Fibroblast of skin of right quadriceps (primary cell): ENCODE measurements around the gene TMEM266.
"Not testable (repeated sequence)": the region's sequence is repeated elsewhere in the genome, so short reads cannot be mapped to it uniquely, and the experiment has no call there.

Source experiments
- DNase-seq: peaks from one replicate; pipeline ENCODE4 v3.0.0-alpha.2; 2013

Gene TMEM266, protein sequence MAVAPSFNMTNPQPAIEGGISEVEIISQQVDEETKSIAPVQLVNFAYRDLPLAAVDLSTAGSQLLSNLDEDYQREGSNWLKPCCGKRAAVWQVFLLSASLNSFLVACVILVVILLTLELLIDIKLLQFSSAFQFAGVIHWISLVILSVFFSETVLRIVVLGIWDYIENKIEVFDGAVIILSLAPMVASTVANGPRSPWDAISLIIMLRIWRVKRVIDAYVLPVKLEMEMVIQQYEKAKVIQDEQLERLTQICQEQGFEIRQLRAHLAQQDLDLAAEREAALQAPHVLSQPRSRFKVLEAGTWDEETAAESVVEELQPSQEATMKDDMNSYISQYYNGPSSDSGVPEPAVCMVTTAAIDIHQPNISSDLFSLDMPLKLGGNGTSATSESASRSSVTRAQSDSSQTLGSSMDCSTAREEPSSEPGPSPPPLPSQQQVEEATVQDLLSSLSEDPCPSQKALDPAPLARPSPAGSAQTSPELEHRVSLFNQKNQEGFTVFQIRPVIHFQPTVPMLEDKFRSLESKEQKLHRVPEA

DNA sequence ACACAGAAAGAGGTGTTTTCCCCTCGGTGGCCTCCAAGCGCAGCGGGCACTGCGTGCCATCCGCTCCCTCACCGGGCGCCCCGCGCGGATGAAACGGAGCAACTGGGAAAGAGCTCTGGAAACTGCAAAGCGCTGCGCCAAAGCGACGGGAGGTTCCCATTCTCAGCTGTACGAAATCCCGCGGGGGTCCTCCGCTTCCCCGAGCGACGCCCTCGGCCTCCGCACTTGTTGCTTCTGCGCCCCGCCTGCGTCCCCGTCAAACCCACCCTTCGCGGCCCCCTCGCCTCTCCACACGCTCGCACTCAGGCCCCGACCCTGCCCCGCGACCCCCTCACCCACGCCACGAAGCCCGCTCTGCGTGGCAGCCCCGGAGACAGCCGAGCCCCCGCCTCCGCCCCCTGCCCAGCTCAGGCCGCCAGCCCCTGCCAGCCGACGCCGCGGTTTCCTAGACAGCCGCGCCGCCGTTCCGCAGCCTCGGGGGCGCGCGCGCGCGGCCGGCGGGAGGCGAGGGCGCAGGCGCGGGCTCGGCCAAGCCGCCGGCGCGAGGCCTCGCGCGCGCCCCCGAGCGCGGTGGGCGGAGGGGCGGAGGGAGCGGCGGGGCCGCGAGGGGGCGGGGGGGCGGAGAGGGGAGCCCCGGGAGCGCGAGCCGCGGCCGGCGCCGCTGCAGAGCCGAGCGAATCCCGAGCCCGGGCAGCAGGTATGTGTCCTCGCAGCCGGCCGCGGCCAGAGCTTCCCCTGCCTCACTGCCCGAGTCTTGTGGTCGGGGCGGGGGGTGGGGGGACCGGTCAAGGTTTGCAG is at the start of gene TMEM266:
Gene TMEM266, plus strand, starts transcription at position 666 of the 798 bp plus-strand sequence. CDS start 74,279 bp downstream, outside the sequence.
- DNase-seq = peak; percentile 11

DNA sequence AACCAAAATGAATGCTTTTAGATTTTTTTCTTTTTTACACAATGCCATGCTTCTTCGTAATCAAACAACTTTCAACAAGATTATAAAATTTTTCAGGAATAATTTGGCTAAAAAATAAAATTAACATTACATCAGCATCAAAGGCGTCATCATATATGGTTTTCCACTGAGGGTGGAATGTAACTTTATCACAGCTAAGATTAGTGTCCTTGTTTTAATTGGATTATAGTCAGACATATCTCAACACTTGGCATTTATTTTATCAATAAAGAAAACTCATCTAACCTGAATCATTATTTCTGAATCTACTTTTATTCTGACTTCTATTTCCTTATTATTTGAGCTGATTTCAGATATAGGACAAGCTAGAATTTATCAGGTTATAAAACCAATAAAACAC is 49.2 kb upstream of the TMEM266 start:
- DNase-seq = no peak

DNA sequence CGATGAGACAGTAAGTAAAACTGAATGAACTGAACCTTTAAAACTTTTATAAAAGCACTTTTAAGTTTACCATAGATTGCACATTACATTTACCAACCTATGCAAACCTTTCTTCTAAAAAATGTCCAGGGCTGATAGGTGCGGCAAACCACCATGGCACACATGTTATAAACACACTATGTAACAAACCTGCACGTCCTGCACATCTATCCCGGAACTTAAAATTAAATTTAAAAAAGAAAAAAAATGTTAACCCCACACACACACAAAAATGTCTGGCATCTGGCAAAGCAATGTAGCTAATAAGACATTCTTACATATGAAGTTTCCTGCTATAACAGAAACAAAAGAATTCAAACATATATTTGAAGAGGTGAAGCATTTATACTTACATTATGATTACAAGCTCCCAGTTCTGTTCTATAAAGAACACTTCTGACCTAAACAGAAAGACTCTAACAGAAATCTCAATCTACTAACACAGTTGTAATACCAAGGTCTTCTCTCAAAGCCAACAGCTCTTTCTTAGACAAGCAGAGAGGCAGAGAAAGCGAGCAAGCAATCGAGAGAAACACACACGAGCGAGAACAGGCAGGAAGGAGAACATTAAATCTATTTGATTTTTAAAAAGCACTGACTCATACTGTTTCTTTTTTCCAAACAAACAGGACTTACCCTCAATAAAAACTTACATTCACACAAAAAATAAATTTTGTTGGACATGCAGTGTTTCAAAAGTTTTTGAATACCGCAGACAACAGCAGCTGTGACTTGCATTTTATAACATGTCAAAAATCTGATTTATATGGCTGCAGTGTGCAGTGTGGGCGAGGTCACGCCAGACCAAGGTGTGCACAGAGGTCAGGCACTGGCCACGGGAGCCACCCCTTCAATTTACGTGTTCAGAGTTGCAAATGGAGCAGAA is 47.9 kb upstream of the TMEM266 start, which contains the start of gene NRG4:
Gene NRG4, minus strand, starts transcription at position 798 of the 925 bp plus-strand sequence. CDS start 1,194 bp downstream, outside the sequence.
- no peak for DNase-seq

DNA sequence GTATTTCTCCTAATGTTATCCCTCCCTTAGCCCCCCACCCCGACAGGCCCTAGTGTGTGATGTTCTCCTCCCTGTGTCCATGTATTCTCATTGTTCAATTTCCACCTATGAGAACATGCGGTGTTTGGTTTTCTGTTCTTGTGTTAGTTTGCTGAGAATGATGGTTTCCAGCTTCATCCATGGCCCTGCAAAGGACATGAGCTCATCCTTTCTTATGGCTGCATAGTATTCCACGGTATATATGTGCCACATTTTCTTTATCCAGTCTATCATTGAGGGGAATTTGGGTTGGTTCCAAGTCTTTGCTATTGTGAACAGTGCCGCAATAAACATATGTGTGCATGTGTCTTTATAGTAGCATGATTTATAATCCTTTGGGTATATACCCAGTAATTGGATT is 46.3 kb upstream of the TMEM266 start:
- DNase-seq = not testable (repeated sequence)

DNA sequence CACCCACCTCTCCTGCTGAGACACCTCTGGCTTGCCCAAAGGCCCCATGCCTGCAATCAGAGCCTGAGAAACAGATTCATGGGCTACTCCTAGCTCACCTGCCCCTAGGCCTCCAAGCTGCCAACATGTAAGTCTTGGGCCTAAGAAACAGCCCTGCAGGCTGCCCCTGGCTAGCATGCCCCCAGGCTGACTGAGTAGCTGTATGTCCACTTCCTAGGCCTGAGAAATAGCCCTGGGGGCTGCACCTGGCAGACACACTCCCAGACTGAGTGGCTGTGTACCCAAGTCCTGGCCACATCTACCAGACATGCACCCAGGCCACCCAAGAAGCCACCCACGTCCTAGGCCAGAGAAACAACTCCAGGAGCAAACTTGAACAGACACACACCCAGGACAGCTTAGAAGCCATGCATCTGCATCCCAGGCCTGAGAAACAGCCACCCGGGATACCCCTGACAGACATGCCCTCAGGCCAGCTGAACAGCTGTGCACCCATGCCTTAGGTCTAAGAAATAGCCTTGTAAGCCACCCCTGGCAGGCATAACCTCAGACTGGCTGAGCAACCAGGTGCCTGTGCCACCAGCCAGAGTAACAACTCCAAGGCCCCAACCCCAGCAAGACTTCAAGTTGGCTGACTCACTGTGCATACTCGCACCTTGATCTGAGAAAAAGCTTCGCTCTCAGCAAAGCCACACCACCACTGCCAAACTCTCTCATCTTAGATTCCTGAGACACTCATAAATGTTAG is 35.6 kb upstream of the TMEM266 start:
- DNase-seq = no peak

DNA sequence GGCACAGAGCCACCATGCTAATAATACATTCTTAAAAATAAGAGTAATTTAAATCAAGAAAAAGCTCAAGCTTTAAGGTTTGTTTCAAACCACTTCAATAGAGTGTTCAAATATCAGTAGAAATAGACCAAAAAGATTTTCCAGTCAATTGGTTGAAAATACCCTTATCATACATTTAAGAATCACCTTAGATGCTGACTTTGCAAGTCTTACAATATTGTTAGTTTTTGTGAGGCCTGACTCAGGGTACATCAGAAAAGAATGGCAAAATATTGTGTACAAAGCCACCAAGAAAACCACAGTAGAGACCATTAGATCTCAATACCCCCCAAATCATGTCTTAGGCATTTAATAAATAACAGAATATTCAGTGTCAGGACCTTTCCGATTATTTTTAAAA is 27.7 kb upstream of the TMEM266 start:
- no peak for DNase-seq

DNA sequence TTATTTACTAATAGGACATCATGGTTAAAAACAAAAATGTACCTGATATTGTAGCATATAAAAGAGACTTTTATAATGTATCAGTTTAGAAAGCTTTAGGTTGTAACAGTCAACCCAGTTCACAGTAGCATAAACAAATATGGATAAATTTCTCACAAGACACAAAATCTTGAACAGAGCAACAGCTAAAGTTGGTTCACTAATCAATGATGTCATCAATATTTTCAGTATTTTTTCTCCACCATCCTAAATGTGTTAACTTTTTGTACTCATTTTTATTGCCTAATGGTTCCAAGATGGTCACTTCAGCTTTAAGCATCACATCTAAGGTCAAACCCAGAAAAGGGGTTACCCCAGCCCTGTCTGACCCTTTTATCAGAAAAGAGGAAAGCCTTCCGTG is 26.3 kb upstream of the TMEM266 start:
- no peak for DNase-seq

DNA sequence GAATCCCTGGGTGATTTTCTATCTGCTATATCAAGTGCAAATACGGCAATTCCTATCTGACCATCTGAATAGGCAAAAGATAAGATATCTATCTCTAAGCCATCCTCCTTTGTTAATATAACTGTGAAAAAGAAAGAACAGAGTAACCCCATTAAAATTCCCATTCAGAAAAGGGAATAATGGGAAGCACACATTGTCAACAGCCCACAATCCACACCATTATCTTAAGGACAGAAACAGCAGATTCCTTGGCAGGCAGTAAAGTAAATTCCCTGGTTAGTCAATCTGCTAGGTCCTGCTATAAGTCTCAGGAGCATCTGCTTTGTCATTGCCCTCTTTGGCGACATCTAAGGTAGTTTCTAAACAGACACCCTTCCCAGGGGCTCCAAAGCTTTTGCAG is 25.7 kb upstream of the TMEM266 start:
- DNase-seq = no peak

DNA sequence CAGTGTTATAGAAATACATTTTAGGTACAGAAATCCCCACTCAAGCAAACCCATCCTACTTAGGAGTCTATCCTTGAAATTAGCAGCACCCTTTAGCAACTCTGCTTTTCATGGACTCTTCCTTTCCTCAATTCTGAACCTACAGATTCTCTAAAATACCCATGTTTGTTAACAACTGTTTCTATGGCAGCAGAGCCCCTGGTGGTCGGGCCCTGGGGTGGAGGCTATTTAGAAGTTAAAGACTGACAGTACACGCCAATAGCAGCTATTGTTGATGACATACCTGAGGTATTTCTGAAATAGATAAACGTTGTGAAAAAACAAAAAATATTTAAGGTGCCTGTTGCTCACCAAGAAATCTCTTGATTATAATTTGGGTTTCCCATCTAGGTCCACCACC is 24.2 kb upstream of the TMEM266 start:
- DNase-seq = no peak

DNA sequence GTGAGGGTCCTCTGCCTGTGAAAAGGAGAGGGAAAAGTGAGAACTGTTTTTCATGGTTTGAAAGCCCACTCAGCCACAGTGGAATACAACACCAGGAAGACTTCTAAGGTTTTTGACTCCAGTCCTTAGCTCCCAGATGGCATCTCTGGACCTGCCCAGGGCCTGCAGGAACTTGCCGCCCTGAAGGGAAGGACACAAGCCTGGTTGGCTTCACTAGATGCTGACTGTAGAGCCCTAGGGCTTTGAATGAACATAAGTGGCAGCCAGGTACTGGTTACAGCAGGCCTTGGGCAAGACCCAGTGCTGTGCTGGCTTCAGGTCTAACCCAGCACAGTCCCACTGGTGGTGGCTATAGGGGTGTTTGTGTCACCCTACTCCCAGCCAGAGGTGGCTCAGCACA is 21.3 kb upstream of the TMEM266 start:
- no peak for DNase-seq

DNA sequence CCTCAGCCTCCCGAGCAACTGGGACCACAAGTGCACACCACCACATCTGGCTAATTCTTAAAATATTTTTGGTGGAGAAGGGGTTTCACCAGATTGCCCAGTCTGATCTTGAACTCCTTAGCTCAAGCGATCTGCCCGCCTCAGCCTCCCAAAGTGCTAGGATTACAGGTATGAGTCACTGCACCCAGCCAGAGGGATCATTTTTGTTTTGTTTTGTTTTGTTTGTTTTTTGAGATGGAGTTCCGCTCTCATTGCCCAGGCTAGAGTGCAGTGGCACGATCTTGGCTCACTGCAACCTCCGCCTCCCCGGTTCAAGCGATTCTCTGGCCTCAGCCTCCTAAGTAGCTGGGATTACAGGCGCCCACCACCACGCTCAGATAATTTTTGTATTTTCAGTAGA is 5.6 kb upstream of the TMEM266 start:
- DNase-seq = not testable (repeated sequence)

DNA sequence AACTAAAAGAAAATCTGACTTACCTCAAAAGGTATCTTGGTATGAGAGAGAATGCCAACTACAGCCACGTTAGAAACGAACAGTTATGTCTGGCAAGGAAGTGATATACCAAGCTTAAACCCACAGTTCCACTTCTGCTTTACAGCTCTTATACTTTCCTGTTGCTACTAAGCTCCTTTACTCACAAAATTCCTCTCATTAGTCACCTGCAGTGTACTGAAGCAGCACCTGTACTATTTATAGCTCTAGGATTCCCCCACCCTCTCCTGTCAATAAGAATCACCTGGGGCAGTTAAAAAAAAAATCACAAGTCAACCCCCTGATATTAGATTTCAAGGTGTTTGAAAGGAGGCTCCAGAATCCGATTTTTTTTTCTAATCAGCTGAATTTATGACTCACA is 2.9 kb upstream of the TMEM266 start:
- DNase-seq = no peak

DNA sequence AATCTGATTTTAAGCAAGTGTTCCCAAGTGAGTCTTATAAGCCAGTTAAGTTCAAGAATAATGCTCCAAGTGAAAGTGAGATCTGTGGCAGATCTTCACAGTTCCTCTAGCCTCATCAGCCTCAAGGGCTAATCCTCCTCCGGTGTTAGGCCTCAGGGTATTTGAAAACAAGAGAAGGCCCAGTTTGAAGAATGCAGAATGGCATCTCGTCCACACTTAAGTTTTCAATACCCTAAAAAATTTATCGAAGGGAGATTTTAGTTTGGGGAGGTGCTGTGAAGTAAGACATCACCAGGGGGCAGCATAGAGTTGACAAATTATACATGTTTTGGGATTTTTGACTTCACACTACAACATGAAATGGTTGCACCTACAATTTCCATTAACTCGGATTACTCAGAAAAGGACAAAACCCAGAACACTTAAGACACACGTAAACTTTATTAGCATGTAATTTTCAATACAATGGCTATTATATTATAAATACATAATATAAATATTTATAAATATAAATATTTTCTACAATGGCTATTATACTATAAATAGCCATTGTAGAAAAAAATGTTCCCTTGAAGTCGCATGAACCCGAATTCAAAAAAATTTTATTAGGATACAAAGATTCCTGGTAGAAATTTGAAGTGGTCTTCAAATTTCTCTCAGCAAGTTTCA is 2.3 kb upstream of the TMEM266 start:
- peak; percentile 12 for DNase-seq

DNA sequence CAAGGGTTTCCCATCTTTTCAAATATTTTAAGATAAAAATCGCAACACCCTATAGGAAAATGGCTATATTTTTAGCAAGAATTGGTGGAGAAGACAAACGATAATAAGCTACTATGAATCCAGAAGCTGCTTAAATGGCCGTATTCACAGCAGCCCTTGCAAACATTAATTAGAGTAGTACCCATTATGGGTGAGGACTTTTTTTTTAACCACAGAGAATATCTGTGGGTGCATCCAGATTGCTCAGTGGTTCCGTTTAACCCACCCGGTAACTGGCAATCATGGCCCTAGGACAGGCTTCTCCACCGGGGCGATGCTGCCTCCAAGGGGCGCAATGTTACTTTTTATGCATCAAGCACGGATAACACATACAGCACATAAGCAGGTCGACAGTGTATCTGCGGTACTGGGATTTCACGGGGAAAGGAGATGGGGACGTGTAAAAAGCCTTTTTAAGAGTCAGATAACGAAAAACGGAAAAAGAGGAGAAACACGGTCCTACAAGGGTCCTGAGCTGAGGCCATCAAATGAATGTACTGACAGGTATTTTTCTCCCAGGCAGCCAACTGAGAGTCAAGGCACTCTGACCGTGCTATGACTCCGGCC is 968 bp upstream of the TMEM266 start:
- no peak for DNase-seq

DNA sequence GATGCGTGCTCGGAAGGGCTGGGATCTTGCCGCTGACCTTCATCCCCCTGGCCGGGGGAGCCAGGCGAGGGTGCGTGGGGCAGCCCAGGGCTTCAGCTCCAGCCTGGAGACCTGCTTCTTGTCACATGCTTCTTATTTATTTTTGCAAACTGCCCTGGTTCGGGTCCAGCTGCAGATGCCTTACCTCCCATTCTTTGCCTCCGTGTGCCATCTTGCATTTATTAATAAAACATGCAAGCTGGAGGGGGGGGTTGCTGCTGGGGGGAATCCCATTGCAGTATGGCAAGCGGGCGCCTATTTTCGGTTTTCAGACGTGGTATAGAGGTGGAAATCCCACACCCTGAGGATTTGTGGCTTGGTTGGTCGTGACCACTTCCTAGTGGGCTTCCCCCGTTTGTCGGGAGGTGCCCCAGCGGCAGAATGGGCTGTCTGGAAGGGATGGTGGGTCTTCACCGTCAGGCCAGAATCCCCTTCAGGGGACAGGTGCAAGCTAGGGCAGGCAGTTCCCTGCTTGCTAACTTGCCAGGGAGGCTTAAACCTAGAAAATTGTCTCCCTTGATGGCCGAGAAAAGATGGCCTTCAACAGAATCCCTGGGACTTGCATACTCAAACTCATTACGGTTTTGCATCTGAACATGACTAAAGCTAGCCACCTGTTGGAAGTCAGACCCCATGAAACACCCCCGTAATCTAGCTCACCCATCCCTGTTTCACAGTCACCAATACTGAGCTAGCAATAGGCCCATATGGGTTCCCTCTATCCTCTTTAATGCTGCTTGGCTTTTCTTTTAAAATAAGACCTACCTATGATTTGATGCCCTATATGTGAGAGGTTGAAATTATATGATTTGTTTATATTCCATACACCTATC is 569 bp downstream of the TMEM266 start:
- DNase-seq = no peak

DNA sequence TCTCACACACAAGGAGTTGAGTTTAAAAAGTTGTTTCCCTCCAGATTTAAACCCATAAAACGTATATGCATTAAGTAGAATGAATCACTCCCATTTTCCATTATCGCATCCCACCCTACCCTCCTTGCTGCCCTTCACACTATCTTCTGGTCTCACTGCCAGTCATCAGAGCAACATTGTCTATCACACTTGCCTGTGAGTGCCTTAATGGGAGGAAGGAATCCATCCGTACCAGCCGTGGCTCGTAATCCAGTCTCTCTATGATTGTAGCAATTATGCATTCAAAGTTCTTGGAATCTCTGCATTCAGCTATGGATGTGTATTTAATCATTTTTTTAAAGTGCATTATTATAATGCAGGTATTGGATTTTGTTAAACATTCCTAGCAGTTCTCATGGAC is 1.9 kb downstream of the TMEM266 start:
- DNase-seq = no peak

DNA sequence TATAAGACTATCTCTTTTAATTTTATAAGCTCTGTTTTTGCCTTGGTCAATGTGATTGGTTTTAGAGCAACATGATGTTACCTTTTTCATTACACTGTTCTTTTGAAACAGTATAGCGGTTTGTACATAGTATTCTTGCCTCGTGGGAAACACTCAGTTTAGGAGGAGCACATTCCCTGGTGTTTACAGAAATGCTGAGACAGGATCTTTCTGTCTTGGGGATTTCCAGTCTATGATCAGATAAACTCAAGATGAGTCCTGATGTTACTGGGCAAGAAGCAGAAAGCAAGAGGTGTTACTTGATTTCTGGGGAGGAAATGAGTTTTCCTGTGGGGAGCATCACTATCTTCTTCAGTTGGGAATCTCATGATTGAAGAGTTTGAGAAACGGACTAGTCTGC is 2.5 kb downstream of the TMEM266 start:
- no peak for DNase-seq

DNA sequence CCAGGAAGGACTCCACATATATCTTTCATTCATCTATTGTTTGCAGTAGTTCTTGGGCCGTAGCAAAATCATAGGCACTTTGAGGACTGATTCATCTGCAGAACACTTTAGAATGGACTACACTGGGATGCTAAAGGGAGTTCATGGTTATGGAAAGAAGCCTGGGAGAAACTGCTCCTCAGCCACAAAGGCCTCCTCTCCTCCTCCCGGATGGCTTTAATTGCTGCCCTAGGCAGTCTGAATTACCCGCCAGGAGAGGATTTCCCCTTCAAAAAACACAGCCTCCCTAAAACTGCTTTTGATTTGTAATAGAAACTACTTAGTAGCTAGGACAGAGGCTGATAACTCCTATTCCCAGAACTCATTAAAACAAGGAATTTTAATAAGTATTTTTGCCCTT is 4.6 kb downstream of the TMEM266 start:
- DNase-seq = no peak

DNA sequence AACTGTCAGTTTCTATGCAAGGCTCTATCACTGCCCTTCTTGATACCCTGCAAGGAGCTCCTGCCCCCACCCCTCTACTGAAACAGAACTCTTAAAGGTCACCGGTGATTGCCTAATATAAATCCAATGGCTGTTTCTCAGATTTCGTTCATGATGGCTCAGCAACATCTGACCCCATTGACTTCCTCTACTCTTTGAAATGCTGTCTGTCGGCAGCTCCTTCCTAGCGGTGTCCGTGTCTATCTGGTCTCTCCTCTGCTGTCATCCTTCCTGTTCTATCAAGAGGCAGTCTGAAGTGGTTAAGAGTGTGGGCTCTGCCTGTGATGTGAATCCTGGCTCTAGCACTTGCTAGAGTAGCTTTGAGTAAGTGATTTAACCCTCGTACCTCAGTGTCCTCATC is 5.5 kb downstream of the TMEM266 start:
- DNase-seq = no peak

DNA sequence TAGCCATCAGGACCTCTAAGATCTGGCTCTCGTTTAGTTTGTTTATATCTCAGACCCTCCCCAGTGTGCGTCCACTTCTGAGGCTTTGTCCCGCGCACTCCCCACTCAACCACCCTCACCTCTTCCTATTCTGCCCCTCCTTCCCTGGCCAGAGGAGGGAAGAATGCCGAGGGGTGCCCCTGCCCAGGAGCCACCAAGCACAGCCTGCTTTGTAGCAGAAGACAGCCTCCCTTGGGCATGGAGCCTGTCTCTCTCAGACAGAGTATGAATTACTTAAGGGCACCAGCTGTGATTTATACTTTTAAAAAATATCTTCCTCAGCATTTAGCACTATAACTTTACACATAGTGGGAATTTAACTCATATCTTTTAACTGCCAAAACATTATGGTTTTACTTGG is 6.0 kb downstream of the TMEM266 start:
- DNase-seq = no peak
